ENCODE results near the gene COL27A1. TPM values are rescaled to one million over a fixed set of nuclear protein-coding genes. Genes with fewer than 3 reads are reported as not detected.

COL27A1 gene
- total RNA-seq, 1 experiment from 2014 or later, result not detected

DNA sequence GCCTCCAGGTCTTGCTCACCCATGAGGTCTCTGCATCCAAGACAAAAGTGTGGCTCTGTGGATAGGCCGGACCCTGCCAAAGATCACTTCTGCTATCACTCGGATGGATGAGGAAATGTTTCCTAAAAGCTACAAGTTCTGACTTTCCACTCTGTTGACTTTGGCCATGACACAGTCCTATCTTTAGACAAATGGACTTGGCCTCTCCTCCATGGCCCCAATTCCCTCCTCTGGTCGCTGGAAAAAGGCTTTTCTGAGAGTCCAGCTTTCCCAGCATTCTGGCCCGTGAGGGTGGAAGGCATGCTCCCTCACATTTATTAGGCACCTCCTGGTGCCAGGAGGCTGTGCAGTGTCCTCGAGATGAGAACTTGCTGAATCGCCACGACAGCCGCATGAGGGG is 83.1 kb downstream of the COL27A1 start:
- Histone ChIP-seq H2AFZ (ENCODE audit: low read length) (no peak overlapping the region), H3K27me3 (ENCODE audit: low read length) (no peaks in the 10 kb centered on the region), H3K4me2 (ENCODE audit: low read depth, low read length, poor library complexity, severe bottlenecking) (no peak overlapping the region), H3K9me2 (replicated peaks; ENCODE audit: insufficient read depth, low read length) (no peaks in the 10 kb centered on the region), H3K9me3 (ENCODE audit: low read length) (no peaks in the 10 kb centered on the region), H4K20me1 (ENCODE audit: insufficient read depth, low read depth, low read length) (no peaks in the 10 kb centered on the region), H3K4me1 (ENCODE audit: low read length) (no peaks in the 10 kb centered on the region), H3K36me3 (ENCODE audit: insufficient read depth, low read length) (no peaks in the 10 kb centered on the region), H3K9ac (ENCODE audit: low read length) (no peak overlapping the region), H3K79me2 (ENCODE audit: low read length) (no peaks in the 10 kb centered on the region), H3K27ac (ENCODE audit: low read length) (no peak overlapping the region), H3K4me3 (ENCODE audit: low read length) (no peak overlapping the region)
- no peak for DNase-seq

DNA sequence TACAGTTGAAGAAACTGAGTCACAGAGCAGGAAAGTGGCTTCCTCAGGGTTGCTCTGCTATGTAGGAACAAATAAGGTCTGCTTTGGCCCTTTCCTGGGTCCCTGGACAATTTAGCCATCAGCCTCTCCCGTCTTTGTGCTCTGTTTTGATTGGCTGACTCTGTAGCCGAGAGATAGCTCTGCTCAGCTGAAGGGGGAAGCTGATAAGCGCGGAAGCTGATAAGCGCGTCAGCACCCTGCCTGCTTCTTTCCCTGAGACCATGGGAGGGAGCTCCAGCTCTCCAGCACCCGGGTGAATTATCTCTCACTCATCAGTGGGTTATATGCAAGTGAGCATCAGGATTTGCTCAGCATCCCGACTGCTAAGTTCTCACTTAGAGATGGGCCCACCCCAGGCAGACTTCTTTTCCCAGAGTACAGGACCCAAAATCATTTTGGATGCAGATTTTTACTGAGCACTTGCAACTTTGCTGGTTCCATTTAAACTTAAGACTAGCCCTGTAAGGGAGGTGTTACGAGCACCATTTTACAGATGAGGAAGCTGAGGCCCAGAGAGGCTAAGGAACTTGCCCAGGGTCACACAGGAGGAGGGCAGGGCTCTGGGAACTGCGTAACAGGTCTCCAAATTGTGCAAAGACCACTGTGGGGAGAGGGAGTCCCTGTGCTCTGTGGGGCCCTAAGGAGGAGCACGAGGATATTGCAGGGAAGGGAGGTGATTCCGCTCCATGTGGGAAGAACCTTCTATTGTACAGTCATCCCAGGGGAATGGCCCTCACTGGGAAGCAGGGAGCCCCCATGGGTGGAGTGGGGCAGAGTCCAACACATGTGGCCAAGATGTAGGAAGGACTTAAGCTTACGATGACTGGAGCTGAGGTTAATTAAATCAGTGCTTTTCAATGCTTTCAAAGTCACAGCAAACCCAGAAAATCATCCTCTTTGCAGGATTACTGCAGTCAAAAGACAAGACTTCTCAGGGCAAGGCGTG is 83.8 kb downstream of the COL27A1 start:
- no peaks in the 10 kb centered on the region for H3K9me2 ChIP-seq (replicated peaks; ENCODE audit: insufficient read depth, low read length)
- H2AFZ ChIP-seq (ENCODE audit: low read length), result no peak overlapping the region
- H3K4me1 ChIP-seq (ENCODE audit: low read length), result no peaks in the 10 kb centered on the region
- no peaks in the 10 kb centered on the region for H3K36me3 ChIP-seq (ENCODE audit: insufficient read depth, low read length)
- no peak overlapping the region for H3K9ac ChIP-seq (ENCODE audit: low read length)
- no peaks in the 10 kb centered on the region for H3K27me3 ChIP-seq (ENCODE audit: low read length)
- H3K27ac ChIP-seq (ENCODE audit: low read length), result no peak overlapping the region
- DNase-seq, result no peak
- no peaks in the 10 kb centered on the region for H4K20me1 ChIP-seq (ENCODE audit: insufficient read depth, low read depth, low read length)
- no peaks in the 10 kb centered on the region for H3K9me3 ChIP-seq (ENCODE audit: low read length)
- no peaks in the 10 kb centered on the region for H3K79me2 ChIP-seq (ENCODE audit: low read length)
- H3K4me2 ChIP-seq (ENCODE audit: low read depth, low read length, poor library complexity, severe bottlenecking), result no peak overlapping the region
- no peak overlapping the region for H3K4me3 ChIP-seq (ENCODE audit: low read length)

GRCh38 chr9:114240216-114240615 is 84.9 kb downstream of the COL27A1 start:
- Histone ChIP-seq H3K4me1 (ENCODE audit: low read length) (no peaks in the 10 kb centered on the region), H3K9me3 (ENCODE audit: low read length) (no peaks in the 10 kb centered on the region), H3K79me2 (ENCODE audit: low read length) (no peaks in the 10 kb centered on the region), H3K9me2 (replicated peaks; ENCODE audit: insufficient read depth, low read length) (no peaks in the 10 kb centered on the region), H3K27ac (ENCODE audit: low read length) (no peak overlapping the region), H3K4me3 (ENCODE audit: low read length) (no peak overlapping the region), H2AFZ (ENCODE audit: low read length) (no peak overlapping the region), H3K9ac (ENCODE audit: low read length) (no peak overlapping the region), H3K4me2 (ENCODE audit: low read depth, low read length, poor library complexity, severe bottlenecking) (no peak overlapping the region), H4K20me1 (ENCODE audit: insufficient read depth, low read depth, low read length) (no peaks in the 10 kb centered on the region), H3K27me3 (ENCODE audit: low read length) (no peaks in the 10 kb centered on the region), H3K36me3 (ENCODE audit: insufficient read depth, low read length) (no peaks in the 10 kb centered on the region)
- DNase-seq, result no peak

- DNase-seq, result no peak
- H3K36me3 ChIP-seq (ENCODE audit: insufficient read depth, low read length), result no peaks in the 10 kb centered on the region
- no peak overlapping the region for H3K27ac ChIP-seq (ENCODE audit: low read length)
- H3K9me3 ChIP-seq (ENCODE audit: low read length), result no peaks in the 10 kb centered on the region
- H3K9ac ChIP-seq (ENCODE audit: low read length), result no peak overlapping the region
- no peaks in the 10 kb centered on the region for H3K9me2 ChIP-seq (replicated peaks; ENCODE audit: insufficient read depth, low read length)
- no peak overlapping the region for H2AFZ ChIP-seq (ENCODE audit: low read length)
- no peak overlapping the region for H3K4me2 ChIP-seq (ENCODE audit: low read depth, low read length, poor library complexity, severe bottlenecking)
- no peak overlapping the region for H3K4me3 ChIP-seq (ENCODE audit: low read length)
- H3K79me2 ChIP-seq (ENCODE audit: low read length), result no peaks in the 10 kb centered on the region
- no peaks in the 10 kb centered on the region for H3K4me1 ChIP-seq (ENCODE audit: low read length)
- H4K20me1 ChIP-seq (ENCODE audit: insufficient read depth, low read depth, low read length), result no peaks in the 10 kb centered on the region
- no peaks in the 10 kb centered on the region for H3K27me3 ChIP-seq (ENCODE audit: low read length)
Measured at GRCh38 chr9:114240647-114241558, 85.6 kb downstream of the COL27A1 start.

DNA sequence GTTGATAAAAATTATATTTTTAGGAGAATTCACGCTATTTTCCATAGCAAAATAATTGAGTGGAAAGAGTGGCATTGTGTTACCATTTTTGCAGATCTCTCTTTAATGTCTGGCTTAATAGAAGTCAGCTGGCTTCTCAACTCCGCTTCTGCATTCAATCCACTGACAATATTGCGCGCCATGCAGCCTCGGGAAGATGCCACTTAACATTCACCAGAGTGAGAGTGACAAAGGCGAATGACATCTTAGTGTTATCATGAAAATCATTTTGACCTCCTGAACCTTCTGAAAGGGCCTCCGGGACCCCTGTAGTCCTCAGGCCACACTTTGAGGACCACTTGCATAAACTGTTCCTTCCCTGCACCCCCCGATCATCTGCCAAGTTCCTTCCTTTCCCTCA is 87.5 kb downstream of the COL27A1 start:
- Histone ChIP-seq H3K79me2 (ENCODE audit: low read length) (no peaks in the 10 kb centered on the region), H3K4me3 (ENCODE audit: low read length) (no peak overlapping the region), H3K4me2 (ENCODE audit: low read depth, low read length, poor library complexity, severe bottlenecking) (no peak overlapping the region), H3K9me2 (replicated peaks; ENCODE audit: insufficient read depth, low read length) (no peaks in the 10 kb centered on the region), H3K9ac (ENCODE audit: low read length) (no peak overlapping the region), H2AFZ (ENCODE audit: low read length) (no peak overlapping the region), H3K27ac (ENCODE audit: low read length) (no peak overlapping the region), H3K27me3 (ENCODE audit: low read length) (no peaks in the 10 kb centered on the region), H4K20me1 (ENCODE audit: insufficient read depth, low read depth, low read length) (no peaks in the 10 kb centered on the region), H3K9me3 (ENCODE audit: low read length) (no peaks in the 10 kb centered on the region), H3K4me1 (ENCODE audit: low read length) (no peaks in the 10 kb centered on the region), H3K36me3 (ENCODE audit: insufficient read depth, low read length) (no peaks in the 10 kb centered on the region)
- DNase-seq, result no peak

GRCh38 chr9:114243240-114243639 is 87.9 kb downstream of the COL27A1 start:
- Histone ChIP-seq H3K4me2 (ENCODE audit: low read depth, low read length, poor library complexity, severe bottlenecking) (no peak overlapping the region), H3K4me1 (ENCODE audit: low read length) (no peaks in the 10 kb centered on the region), H3K9ac (ENCODE audit: low read length) (no peak overlapping the region), H3K4me3 (ENCODE audit: low read length) (no peak overlapping the region), H3K9me2 (replicated peaks; ENCODE audit: insufficient read depth, low read length) (no peaks in the 10 kb centered on the region), H3K27me3 (ENCODE audit: low read length) (no peaks in the 10 kb centered on the region), H4K20me1 (ENCODE audit: insufficient read depth, low read depth, low read length) (no peaks in the 10 kb centered on the region), H2AFZ (ENCODE audit: low read length) (no peak overlapping the region), H3K36me3 (ENCODE audit: insufficient read depth, low read length) (no peaks in the 10 kb centered on the region), H3K79me2 (ENCODE audit: low read length) (no peaks in the 10 kb centered on the region), H3K9me3 (ENCODE audit: low read length) (no peaks in the 10 kb centered on the region), H3K27ac (ENCODE audit: low read length) (no peak overlapping the region)
- DNase-seq, result no peak

- H3K36me3 ChIP-seq (ENCODE audit: insufficient read depth, low read length), result no peaks in the 10 kb centered on the region
- no peak overlapping the region for H3K4me2 ChIP-seq (ENCODE audit: low read depth, low read length, poor library complexity, severe bottlenecking)
- no peaks in the 10 kb centered on the region for H3K79me2 ChIP-seq (ENCODE audit: low read length)
- H3K4me1 ChIP-seq (ENCODE audit: low read length), result no peaks in the 10 kb centered on the region
- no peaks in the 10 kb centered on the region for H3K9me2 ChIP-seq (replicated peaks; ENCODE audit: insufficient read depth, low read length)
- no peak for DNase-seq
- no peaks in the 10 kb centered on the region for H4K20me1 ChIP-seq (ENCODE audit: insufficient read depth, low read depth, low read length)
- no peak overlapping the region for H2AFZ ChIP-seq (ENCODE audit: low read length)
- no peaks in the 10 kb centered on the region for H3K9me3 ChIP-seq (ENCODE audit: low read length)
- no peak overlapping the region for H3K4me3 ChIP-seq (ENCODE audit: low read length)
- H3K27ac ChIP-seq (ENCODE audit: low read length), result no peak overlapping the region
- H3K27me3 ChIP-seq (ENCODE audit: low read length), result no peaks in the 10 kb centered on the region
- no peak overlapping the region for H3K9ac ChIP-seq (ENCODE audit: low read length)
Measured at GRCh38 chr9:114244570-114244969, 89.2 kb downstream of the COL27A1 start.

DNA sequence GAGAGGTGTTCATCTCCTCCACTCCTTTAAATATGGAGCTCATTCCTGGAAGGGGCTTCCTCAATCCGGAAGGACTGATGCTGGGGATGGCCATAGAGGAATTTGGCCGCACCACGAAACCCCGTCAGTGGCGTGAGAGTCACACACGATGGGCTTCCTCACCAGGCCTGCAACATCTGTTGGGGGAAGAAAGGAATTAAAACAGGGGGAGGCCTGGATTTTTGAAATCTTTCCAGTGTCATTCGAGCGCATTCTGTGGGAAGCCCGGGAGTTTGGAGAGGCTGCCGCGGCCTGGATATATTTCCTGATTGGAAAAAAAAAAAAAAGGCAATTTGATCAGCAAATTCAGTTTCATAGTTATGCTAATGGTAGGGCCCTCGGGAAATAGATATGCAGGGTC is 91.2 kb downstream of the COL27A1 start:
- Histone ChIP-seq H3K4me2 (ENCODE audit: low read depth, low read length, poor library complexity, severe bottlenecking) (no peak overlapping the region), H3K4me1 (ENCODE audit: low read length) (no peaks in the 10 kb centered on the region), H3K79me2 (ENCODE audit: low read length) (no peaks in the 10 kb centered on the region), H4K20me1 (ENCODE audit: insufficient read depth, low read depth, low read length) (no peaks in the 10 kb centered on the region), H2AFZ (ENCODE audit: low read length) (no peak overlapping the region), H3K27ac (ENCODE audit: low read length) (no peak overlapping the region), H3K9me2 (replicated peaks; ENCODE audit: insufficient read depth, low read length) (no peaks in the 10 kb centered on the region), H3K4me3 (ENCODE audit: low read length) (no peak overlapping the region), H3K27me3 (ENCODE audit: low read length) (no peaks in the 10 kb centered on the region), H3K9me3 (ENCODE audit: low read length) (no peaks in the 10 kb centered on the region), H3K9ac (ENCODE audit: low read length) (no peak overlapping the region), H3K36me3 (ENCODE audit: insufficient read depth, low read length) (no peaks in the 10 kb centered on the region)
- no peak for DNase-seq

Data from Karpas-422 (cell line).